GM18505 (cell line): ENCODE measurements around the gene KCNJ11.

Source experiments
- ATAC-seq: cut with Tn5 transposase; IDR thresholded peaks from one replicate; pipeline ENCODE4 v1.9.1; 2021; ENCODE audit not compliant: unreplicated experiment
- POLR2A ChIP-seq: IDR thresholded peaks from 4 replicates; pipeline ENCODE4 v1.6.1; 2011; ENCODE audit warnings: borderline replicate concordance; ENCODE audit not compliant: insufficient read depth, insufficient read length; ENCODE audit errors: extremely low read depth

Gene KCNJ11

GRCh38 chr11:17378655-17379054 lies 9.8 kb downstream of the KCNJ11 start:
- no peak for ATAC-seq
- TF ChIP-seq POLR2A = no peak

GRCh38 chr11:17376493-17376892 lies 12.0 kb downstream of the KCNJ11 start:
- ATAC-seq = no peak
- TF ChIP-seq POLR2A = no peak

GRCh38 chr11:17375547-17375946 lies 12.9 kb downstream of the KCNJ11 start:
- TF ChIP-seq POLR2A = no peak
- no peak for ATAC-seq

- no peak for ATAC-seq
Observed at GRCh38 chr11:17371614-17372013, 16.8 kb downstream of the KCNJ11 start.

GRCh38 chr11:17369684-17370243 lies 18.7 kb downstream of the KCNJ11 start:
- ATAC-seq = no peak
- TF ChIP-seq POLR2A = no peak

More at GRCh38 chr11:17371614-17372013, 16.8 kb downstream of the KCNJ11 start:
- TF ChIP-seq POLR2A = no peak

GRCh38 chr11:17369094-17369493 lies 19.4 kb downstream of the KCNJ11 start:
- ATAC-seq = no peak
- TF ChIP-seq POLR2A = no peak

GRCh38 chr11:17368551-17368950 lies 19.9 kb downstream of the KCNJ11 start:
- no peak for ATAC-seq
- no peak for TF ChIP-seq POLR2A

- ATAC-seq = no peak
- no peak for TF ChIP-seq POLR2A
Observed at GRCh38 chr11:17366495-17366894, 22.0 kb downstream of the KCNJ11 start.

- TF ChIP-seq POLR2A = no peak
- no peak for ATAC-seq
Observed at GRCh38 chr11:17354601-17354991, 33.9 kb downstream of the KCNJ11 start.

GRCh38 chr11:17353821-17354600 lies 34.4 kb downstream of the KCNJ11 start:
- no peak for ATAC-seq
- TF ChIP-seq POLR2A = no peak

GRCh38 chr11:17352950-17353820 lies 35.3 kb downstream of the KCNJ11 start:
- no peak for TF ChIP-seq POLR2A
- no peak for ATAC-seq

GRCh38 chr11:17351510-17352176 lies 36.8 kb downstream of the KCNJ11 start, which contains the start of gene NCR3LG1:
TSS of gene NCR3LG1 (plus strand) at chr11:17351800. CDS start at chr11:17351970, 170 bp downstream.
- ATAC-seq = no peak
- TF ChIP-seq POLR2A = no peak

- no peak for TF ChIP-seq POLR2A
- ATAC-seq = no peak
Observed at GRCh38 chr11:17351172-17351509, 37.3 kb downstream of the KCNJ11 start.
